GM12878 (cell line): ENCODE measurements around the gene MRPL42. TPM values are rescaled to one million over a fixed set of nuclear protein-coding genes. Genes with fewer than 3 reads are reported as not detected.

Source experiments
- ATAC-seq: fragments of 200-7000 bp; cut with Tn5 transposase; 3 replicates; pipeline ENCODE4 v1.9.1; 2020; ENCODE audit warnings: mild to moderate bottlenecking, moderate library complexity
- BruUV-seq: library from RNA; stranded (reverse); fragments of 400-500 nt; replicated peaks from 2 replicates; lab custom pipeline; 2021; lab: Mats Ljungman, UMichigan
- CTCF ChIA-PET: fragments of 300-600 bp; sonication (Branson Sonifier 250); formaldehyde crosslinking; extraction: SDS; loops from one replicate; lab custom pipeline; 2021; ENCODE audit warnings: inconsistent platforms; lab: Yijun Ruan, JAX
- POLR2A ChIA-PET: fragments of 350-600 bp; formaldehyde crosslinking; extraction: SDS; loops from one replicate; lab custom pipeline; 2021; ENCODE audit warnings: inconsistent platforms; lab: Charles Lee
- RAD21 ChIA-PET: fragments of 300-600 bp; sonication (Branson Sonifier 250); formaldehyde crosslinking; loops from one replicate; lab custom pipeline; 2023; ENCODE audit warnings: antibody characterized with exemption; ENCODE audit not compliant: unreplicated experiment; lab: Charles Lee
- SMC1A ChIA-PET: fragments of 300-600 bp; sonication (Branson Sonifier 250); formaldehyde crosslinking; loops from one replicate; lab custom pipeline; 2023; ENCODE audit not compliant: unreplicated experiment, uncharacterized antibody; lab: Charles Lee
- DNase-seq: peaks from one replicate; pipeline ENCODE4 v3.0.0-alpha.2; 2011; ENCODE audit warnings: low read depth, low spot score
- FAIRE-seq: peaks from 3 replicates; lab custom pipeline; 2011; peaks lifted over from hg19 to GRCh38; lab: Jason Lieb, UNC
- H2AFZ ChIP-seq: 2 replicates; pipeline ENCODE4 v1.6.0; 2011; ENCODE audit warnings: low read depth, low read length, control low read depth; ENCODE audit not compliant: control insufficient read depth
- H3K27ac ChIP-seq: 2 replicates; pipeline ENCODE4 v1.5.1; 2011; ENCODE audit warnings: control low read depth; ENCODE audit not compliant: control insufficient read depth, insufficient read depth
- H3K27me3 ChIP-seq, 2 experiments: replicated peaks in 1 of 2; 2 replicates each; pipeline versions ENCODE4 v1.6.0 to v1.6.1; 2011; ENCODE audit warnings: low read length in 1 of 2; ENCODE audit not compliant: control insufficient read depth in 2 of 2, insufficient read depth in 2 of 2
- H3K36me3 ChIP-seq, 2 experiments: 2 replicates each; pipeline ENCODE4 v1.5.1; 2011; ENCODE audit warnings: low read length in 1 of 2; ENCODE audit not compliant: control insufficient read depth in 2 of 2, insufficient read depth in 2 of 2
- H3K4me1 ChIP-seq: 2 replicates; pipeline ENCODE4 v1.6.1; 2011; ENCODE audit warnings: mild to moderate bottlenecking, low read length, moderate library complexity, mixed read lengths; ENCODE audit not compliant: control insufficient read depth, insufficient read depth
- H3K4me2 ChIP-seq: 2 replicates; pipeline ENCODE4 v1.6.0; 2011; ENCODE audit warnings: control low read depth; ENCODE audit not compliant: control insufficient read depth, insufficient read depth
- H3K4me3 ChIP-seq: fragments of 200-600 bp; sonication (generic); 2 replicates; pipeline ENCODE4 v1.5.1; 2016
- H3K79me2 ChIP-seq: 2 replicates; pipeline ENCODE4 v1.6.0; 2011; ENCODE audit warnings: low read length; ENCODE audit not compliant: control insufficient read depth, insufficient read depth
- H3K9ac ChIP-seq: 2 replicates; pipeline ENCODE4 v1.8.0; 2011; ENCODE audit warnings: low read length, control low read depth, mixed read lengths; ENCODE audit not compliant: control insufficient read depth, insufficient read depth
- H3K9me3 ChIP-seq: replicated peaks from 3 replicates; pipeline ENCODE4 v1.5.1; 2011; ENCODE audit warnings: mild to moderate bottlenecking, low read length; ENCODE audit not compliant: control insufficient read depth, insufficient read depth
- H4K20me1 ChIP-seq: 2 replicates; pipeline ENCODE4 v1.6.0; 2011; ENCODE audit not compliant: control insufficient read depth, insufficient read depth
- CREB1 ChIP-seq: IDR thresholded peaks from 2 replicates; pipeline ENCODE4 v1.6.1; 2012; ENCODE audit warnings: low read depth, mild to moderate bottlenecking, inconsistent platforms
- FOXK2 ChIP-seq: fragments of 450-650 bp; IDR thresholded peaks from 2 replicates; pipeline ENCODE4 v1.6.1; 2017; ENCODE audit warnings: mild to moderate bottlenecking, moderate library complexity
- FOXM1 ChIP-seq: IDR thresholded peaks from 2 replicates; pipeline ENCODE4 v1.6.1; 2012; ENCODE audit warnings: low read depth, mild to moderate bottlenecking, inconsistent platforms, low read length, moderate library complexity
- GATAD2B ChIP-seq: fragments of 450-650 bp; conservative IDR thresholded peaks from 2 replicates; pipeline ENCODE4 v1.6.1; 2017; ENCODE audit warnings: low read depth, mild to moderate bottlenecking, moderate library complexity
- IRF4 ChIP-seq: IDR thresholded peaks from 2 replicates; pipeline ENCODE4 v1.6.1; 2011; ENCODE audit warnings: low read depth, low read length
- JUNB ChIP-seq: IDR thresholded peaks from 2 replicates; pipeline ENCODE4 v1.6.1; 2016; ENCODE audit warnings: antibody characterized with exemption, mild to moderate bottlenecking
- NFXL1 ChIP-seq: fragments of 450-650 bp; IDR thresholded peaks from 2 replicates; pipeline ENCODE4 v1.6.1; 2017; ENCODE audit warnings: antibody characterized with exemption, mild to moderate bottlenecking, borderline replicate concordance
- RAD21 ChIP-seq: IDR thresholded peaks from 2 replicates; pipeline ENCODE4 v1.6.1; 2011; ENCODE audit warnings: mild to moderate bottlenecking, low read depth, low read length, moderate library complexity; ENCODE audit not compliant: insufficient read depth
- RAD51 ChIP-seq: fragments of 450-650 bp; IDR thresholded peaks from 2 replicates; pipeline ENCODE4 v1.6.1; 2016; ENCODE audit warnings: moderate library complexity, mild to moderate bottlenecking, inconsistent platforms
- RB1 ChIP-seq: fragments of 450-650 bp; formaldehyde crosslinking; IDR thresholded peaks from 2 replicates; pipeline ENCODE4 v1.6.1; 2017; ENCODE audit warnings: mild to moderate bottlenecking, borderline replicate concordance
- SP1 ChIP-seq: IDR thresholded peaks from one replicate; pipeline ENCODE4 v1.6.1; 2011; ENCODE audit warnings: low read depth, low read length
- SREBF1 ChIP-seq: IDR thresholded peaks from 2 replicates; pipeline ENCODE4 v1.6.1; 2012; ENCODE audit warnings: mild to moderate bottlenecking, low read length
- SUZ12 ChIP-seq: fragments of 200-600 bp; sonication (generic); IDR thresholded peaks from one replicate; pipeline ENCODE4 v1.6.1; 2018; ENCODE audit warnings: antibody characterized with exemption, mild to moderate bottlenecking; ENCODE audit not compliant: unreplicated experiment
- TAF1 ChIP-seq: IDR thresholded peaks from 2 replicates; pipeline ENCODE4 v1.6.1; 2011; ENCODE audit warnings: mild to moderate bottlenecking, low read depth, low read length, borderline replicate concordance
- USF2 ChIP-seq: IDR thresholded peaks from 2 replicates; pipeline ENCODE4 v1.6.1; 2011; ENCODE audit warnings: low read depth, low read length, improper control_type of control experiment, borderline replicate concordance
- ZNF274 ChIP-seq: IDR thresholded peaks from one replicate; pipeline ENCODE4 v1.8.0; 2011; ENCODE audit not compliant: insufficient read length, insufficient read depth
- WGBS: methylation state at CpG from one replicate; pipeline ENCODE4 v1.1.6; 2016; ENCODE audit warnings: low lambda C conversion rate; ENCODE audit not compliant: insufficient replicate concordance, insufficient coverage; ENCODE audit errors: missing lambda C conversion rate; 5-methylcytosine and 5-hydroxymethylcytosine counted together
- in situ Hi-C: fragments of 300-500 bp; cut with MboI; formaldehyde crosslinking; loops from 9 replicates; pipeline ENCODE4 v1.14.3; 2018; ENCODE audit warnings: mixed read lengths
- intact Hi-C: fragments of 100-400 bp; cut with micrococcal nuclease; formaldehyde crosslinking; loops from one replicate; pipeline ENCODE4 v1.14.2; 2022; ENCODE audit not compliant: unreplicated experiment
- polyA plus RNA-seq, 11 experiments: library from polyadenylated mRNA; depleted of rRNA in 4 of 11; unstranded in 6 of 11; stranded (reverse) in 5 of 11; fragments of >200 nt; fragmentation: Nextera tagmentation in 4 of 11; fragmentation: Illumina TruSeq in 1 of 11; extraction: Ambion mirVana in 4 of 11; extraction: Trizol in 1 of 11; gene quantifications; 1 replicate in 1 of 11; 2 replicates in 10 of 11; pipeline versions ENCODE4 v1.2.1 to v1.2.3, GENCODE V29; 2011 to 2016; ENCODE audit warnings: inconsistent platforms in 2 of 11, missing spikeins in 2 of 11, low read depth in 1 of 11
- total RNA-seq, 4 experiments: library from RNA; depleted of rRNA in 3 of 4; stranded (reverse); fragments of >200 nt in 3 of 4; fragmentation: Illumina TruSeq in 1 of 4; extraction: Trizol in 1 of 4; gene quantifications; 2 replicates each; pipeline versions ENCODE4 v1.2.1 to v1.2.3, GENCODE V29; 2013 to 2021
- TF ChIP-seq, protein P1 (sequence below): fragments of 450-650 bp; IDR thresholded peaks from 2 replicates; pipeline ENCODE4 v1.6.1; 2017; ENCODE audit warnings: mild to moderate bottlenecking, low read depth, inconsistent platforms; ENCODE audit not compliant: poor library complexity, severe bottlenecking
- TF ChIP-seq, protein P2 (sequence below): fragments of 150-350 bp; IDR thresholded peaks from 2 replicates; pipeline ENCODE4 v1.6.1; 2016; ENCODE audit warnings: low read depth, low read length

The MRPL42 gene
- total and polyA plus RNA-seq, 10 of the 15 experiments (the other 5 are each of a cell fraction or from before 2014, with no cell fraction given), result 65.1 to 427 (median 126) TPM

- 87% methylated on average over 5 of the region's 5 CpGs for WGBS
- ChIA-PET SMC1A (interaction anchor here (1.1 to 1.3 kb wide), 2 partner anchors 19 to 40 kb away, joined by 3 read pairs; no protein-coding TSS in a partner anchor), POLR2A (no interaction called here), CTCF (no interaction called here), RAD21 (no interaction called here)
- H3K9me3 ChIP-seq, result no peaks in the 10 kb centered on the region
- intact Hi-C loops (no loop called here), in situ Hi-C loops (no loop called here)
- no peaks in the 10 kb centered on the region for H4K20me1 ChIP-seq
- H3K36me3 ChIP-seq, result no peaks in the 10 kb centered on the region
- H3K27ac ChIP-seq, result no peak overlapping the region
- H3K4me2 ChIP-seq, result no peak overlapping the region
- no peaks in the 10 kb centered on the region for H3K27me3 ChIP-seq
- FAIRE-seq (no peak), DNase-seq (no peak), ATAC-seq (no peak)
- no peak overlapping the region for H3K4me3 ChIP-seq
- H2AFZ ChIP-seq, result no peak overlapping the region
- no peaks in the 10 kb centered on the region for H3K4me1 ChIP-seq
- no TSS peak for BruUV-seq
- H3K79me2 ChIP-seq, result no peaks in the 10 kb centered on the region
- H3K9ac ChIP-seq, result no peak overlapping the region
- TF ChIP-seq RAD21, result no peak
- no peak for TF ChIP-seq GATAD2B
- no peak for TF ChIP-seq ZNF274
- TF ChIP-seq USF2, result no peak
- no peak for TF ChIP-seq FOXK2
- TF ChIP-seq CREB1, result no peak
- TF ChIP-seq IRF4, result no peak
- no peak for TF ChIP-seq TAF1
- TF ChIP-seq NFXL1, result no peak
- TF ChIP-seq, protein P1, sequence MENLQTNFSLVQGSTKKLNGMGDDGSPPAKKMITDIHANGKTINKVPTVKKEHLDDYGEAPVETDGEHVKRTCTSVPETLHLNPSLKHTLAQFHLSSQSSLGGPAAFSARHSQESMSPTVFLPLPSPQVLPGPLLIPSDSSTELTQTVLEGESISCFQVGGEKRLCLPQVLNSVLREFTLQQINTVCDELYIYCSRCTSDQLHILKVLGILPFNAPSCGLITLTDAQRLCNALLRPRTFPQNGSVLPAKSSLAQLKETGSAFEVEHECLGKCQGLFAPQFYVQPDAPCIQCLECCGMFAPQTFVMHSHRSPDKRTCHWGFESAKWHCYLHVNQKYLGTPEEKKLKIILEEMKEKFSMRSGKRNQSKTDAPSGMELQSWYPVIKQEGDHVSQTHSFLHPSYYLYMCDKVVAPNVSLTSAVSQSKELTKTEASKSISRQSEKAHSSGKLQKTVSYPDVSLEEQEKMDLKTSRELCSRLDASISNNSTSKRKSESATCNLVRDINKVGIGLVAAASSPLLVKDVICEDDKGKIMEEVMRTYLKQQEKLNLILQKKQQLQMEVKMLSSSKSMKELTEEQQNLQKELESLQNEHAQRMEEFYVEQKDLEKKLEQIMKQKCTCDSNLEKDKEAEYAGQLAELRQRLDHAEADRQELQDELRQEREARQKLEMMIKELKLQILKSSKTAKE, result no peak
- TF ChIP-seq, protein P2, sequence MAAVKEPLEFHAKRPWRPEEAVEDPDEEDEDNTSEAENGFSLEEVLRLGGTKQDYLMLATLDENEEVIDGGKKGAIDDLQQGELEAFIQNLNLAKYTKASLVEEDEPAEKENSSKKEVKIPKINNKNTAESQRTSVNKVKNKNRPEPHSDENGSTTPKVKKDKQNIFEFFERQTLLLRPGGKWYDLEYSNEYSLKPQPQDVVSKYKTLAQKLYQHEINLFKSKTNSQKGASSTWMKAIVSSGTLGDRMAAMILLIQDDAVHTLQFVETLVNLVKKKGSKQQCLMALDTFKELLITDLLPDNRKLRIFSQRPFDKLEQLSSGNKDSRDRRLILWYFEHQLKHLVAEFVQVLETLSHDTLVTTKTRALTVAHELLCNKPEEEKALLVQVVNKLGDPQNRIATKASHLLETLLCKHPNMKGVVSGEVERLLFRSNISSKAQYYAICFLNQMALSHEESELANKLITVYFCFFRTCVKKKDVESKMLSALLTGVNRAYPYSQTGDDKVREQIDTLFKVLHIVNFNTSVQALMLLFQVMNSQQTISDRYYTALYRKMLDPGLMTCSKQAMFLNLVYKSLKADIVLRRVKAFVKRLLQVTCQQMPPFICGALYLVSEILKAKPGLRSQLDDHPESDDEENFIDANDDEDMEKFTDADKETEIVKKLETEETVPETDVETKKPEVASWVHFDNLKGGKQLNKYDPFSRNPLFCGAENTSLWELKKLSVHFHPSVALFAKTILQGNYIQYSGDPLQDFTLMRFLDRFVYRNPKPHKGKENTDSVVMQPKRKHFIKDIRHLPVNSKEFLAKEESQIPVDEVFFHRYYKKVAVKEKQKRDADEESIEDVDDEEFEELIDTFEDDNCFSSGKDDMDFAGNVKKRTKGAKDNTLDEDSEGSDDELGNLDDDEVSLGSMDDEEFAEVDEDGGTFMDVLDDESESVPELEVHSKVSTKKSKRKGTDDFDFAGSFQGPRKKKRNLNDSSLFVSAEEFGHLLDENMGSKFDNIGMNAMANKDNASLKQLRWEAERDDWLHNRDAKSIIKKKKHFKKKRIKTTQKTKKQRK, result no peak
- TF ChIP-seq JUNB, result no peak
- no peak for TF ChIP-seq SUZ12
- no peak for TF ChIP-seq FOXM1
- no peak for TF ChIP-seq SP1
- no peak for TF ChIP-seq RB1
- no peak for TF ChIP-seq SREBF1
- TF ChIP-seq RAD51, result no peak
Measured at GRCh38 chr12:93459097-93459496, 8.2 kb upstream of the MRPL42 start.
